IMR-90 (cell line): ENCODE measurements around the gene MGST2.

ENCODE experiments used
- CHD1 ChIP-seq: IDR thresholded peaks from 2 replicates; pipeline ENCODE4 v1.6.1; 2012; ENCODE audit warnings: low read depth, low read length, improper control_type of control experiment
- FOS ChIP-seq: fragments of 150-350 bp; IDR thresholded peaks from 2 replicates; pipeline ENCODE4 v1.6.1; 2016; ENCODE audit warnings: low read depth, low read length
- POLR2A ChIP-seq: IDR thresholded peaks from 2 replicates; pipeline ENCODE4 v1.6.1; 2012; ENCODE audit warnings: mild to moderate bottlenecking, low read depth, low read length
- SMC3 ChIP-seq: fragments of 150-350 bp; IDR thresholded peaks from 2 replicates; pipeline ENCODE4 v1.6.1; 2016; ENCODE audit warnings: low read depth, mild to moderate bottlenecking, antibody characterized with exemption, low read length, moderate library complexity
- TF ChIP-seq, protein P1 (sequence below): conservative IDR thresholded peaks from 2 replicates; pipeline ENCODE4 v1.5.1; 2012; ENCODE audit warnings: mild to moderate bottlenecking, low read depth, low read length, improper control_type of control experiment

DNA sequence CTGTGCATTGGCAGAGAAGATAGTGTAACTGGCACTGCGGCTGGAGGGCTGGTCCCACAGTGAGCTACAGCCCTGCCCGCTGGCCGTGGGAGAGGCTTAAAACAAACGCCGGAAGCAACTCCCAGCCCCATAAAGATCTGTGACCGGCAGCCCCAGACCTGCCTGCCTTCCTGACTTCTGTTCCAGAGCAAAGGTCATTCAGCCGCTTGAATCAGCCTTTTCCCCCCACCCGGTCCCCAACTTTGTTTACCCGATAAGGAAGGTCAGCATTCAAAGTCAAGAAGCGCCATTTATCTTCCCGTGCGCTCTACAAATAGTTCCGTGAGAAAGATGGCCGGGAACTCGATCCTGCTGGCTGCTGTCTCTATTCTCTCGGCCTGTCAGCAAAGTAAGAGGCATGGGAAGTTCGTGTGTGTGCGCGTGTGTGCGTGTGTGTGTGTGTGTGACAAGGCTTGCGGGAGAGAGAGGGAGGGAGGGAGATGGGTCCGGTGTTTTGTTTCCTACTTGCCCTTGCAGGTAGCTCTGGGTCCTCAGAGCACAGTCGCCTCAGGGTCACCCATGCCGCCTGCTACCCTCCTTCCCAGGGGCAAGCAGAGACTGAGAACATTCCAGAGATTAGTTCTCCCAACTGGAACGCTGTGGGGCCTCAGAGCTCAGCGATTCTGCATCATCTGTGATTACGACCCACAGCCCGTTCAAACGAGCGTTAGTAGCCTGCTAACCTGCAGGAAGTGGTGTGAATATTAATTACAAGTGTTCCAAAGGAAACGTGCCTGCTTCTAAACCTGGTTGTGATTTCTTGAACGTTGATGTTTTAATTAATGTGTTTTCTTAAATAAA is at the start of gene MGST2:
- TF ChIP-seq FOS (no peak), POLR2A (no peak), CHD1 (no peak), SMC3 (no peak)
- TF ChIP-seq, protein P1, sequence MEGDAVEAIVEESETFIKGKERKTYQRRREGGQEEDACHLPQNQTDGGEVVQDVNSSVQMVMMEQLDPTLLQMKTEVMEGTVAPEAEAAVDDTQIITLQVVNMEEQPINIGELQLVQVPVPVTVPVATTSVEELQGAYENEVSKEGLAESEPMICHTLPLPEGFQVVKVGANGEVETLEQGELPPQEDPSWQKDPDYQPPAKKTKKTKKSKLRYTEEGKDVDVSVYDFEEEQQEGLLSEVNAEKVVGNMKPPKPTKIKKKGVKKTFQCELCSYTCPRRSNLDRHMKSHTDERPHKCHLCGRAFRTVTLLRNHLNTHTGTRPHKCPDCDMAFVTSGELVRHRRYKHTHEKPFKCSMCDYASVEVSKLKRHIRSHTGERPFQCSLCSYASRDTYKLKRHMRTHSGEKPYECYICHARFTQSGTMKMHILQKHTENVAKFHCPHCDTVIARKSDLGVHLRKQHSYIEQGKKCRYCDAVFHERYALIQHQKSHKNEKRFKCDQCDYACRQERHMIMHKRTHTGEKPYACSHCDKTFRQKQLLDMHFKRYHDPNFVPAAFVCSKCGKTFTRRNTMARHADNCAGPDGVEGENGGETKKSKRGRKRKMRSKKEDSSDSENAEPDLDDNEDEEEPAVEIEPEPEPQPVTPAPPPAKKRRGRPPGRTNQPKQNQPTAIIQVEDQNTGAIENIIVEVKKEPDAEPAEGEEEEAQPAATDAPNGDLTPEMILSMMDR, result no peak
